ENCODE data around the gene RNASEH2B.

GRCh38 chr13:50981686-50982085 is 72.1 kb downstream of the RNASEH2B start:
- TF ChIP-seq POLR2A (IDR thresholded peaks at IDR 0.05; ENCODE audit: low read depth, low read length) (no peak), POLR2AphosphoS5 (IDR thresholded peaks at IDR 0.05; ENCODE audit: low read depth, low read length) (no peak), TAF1 (IDR thresholded peaks at IDR 0.05; ENCODE audit: borderline replicate concordance, low read depth, low read length) (no peak)

All from GM12892 (cell line).